GM18868 (cell line): Measurements from ENCODE around the gene OR51G2.
"Not testable (repeated sequence)": the region's sequence is repeated elsewhere in the genome, so short reads cannot be mapped to it uniquely, and the experiment has no call there.

Experiments used
- ATAC-seq: cut with Tn5 transposase; IDR thresholded peaks from one replicate; pipeline ENCODE4 v1.9.1; 2021; ENCODE audit warnings: mild to moderate bottlenecking, moderate library complexity; ENCODE audit not compliant: unreplicated experiment

Gene OR51G2

GRCh38 chr11:4919250-4919649, at the start of gene OR51G2:
Gene OR51G2, minus strand, starts transcription at chr11:4919350. Its CDS starts 3,687 bp downstream, at chr11:4915663.
- ATAC-seq = no peak

GRCh38 chr11:4962816-4963215, 43.7 kb upstream of the OR51G2 start:
- no peak for ATAC-seq

- no peak for ATAC-seq
Observed at GRCh38 chr11:4960877-4961276, 41.7 kb upstream of the OR51G2 start.

GRCh38 chr11:4957396-4957795, 38.2 kb upstream of the OR51G2 start:
- no peak for ATAC-seq

- not testable (repeated sequence) for ATAC-seq
Observed at GRCh38 chr11:4955613-4956012, 36.5 kb upstream of the OR51G2 start, which contains the start of gene OR51A2. Gene OR51A2, minus strand, starts transcription at chr11:4955713. Its CDS starts 0 bp downstream, at chr11:4955713.

GRCh38 chr11:4947505-4947904, 28.4 kb upstream of the OR51G2 start, which contains the start of gene OR51A4:
Gene OR51A4, minus strand, starts transcription at chr11:4947605. Its CDS starts 505 bp downstream, at chr11:4947100.
- ATAC-seq = no peak

GRCh38 chr11:4936745-4937144, 17.6 kb upstream of the OR51G2 start:
- ATAC-seq = no peak

- no peak for ATAC-seq
Observed at GRCh38 chr11:4932751-4933150, 13.6 kb upstream of the OR51G2 start.

- ATAC-seq = no peak
Observed at GRCh38 chr11:4926608-4927007, 7.5 kb upstream of the OR51G2 start.

- no peak for ATAC-seq
Observed at GRCh38 chr11:4924239-4924638, 5.1 kb upstream of the OR51G2 start, which contains the start of gene OR51G1. Gene OR51G1, minus strand, starts transcription at chr11:4924339. Its CDS starts 0 bp downstream, at chr11:4924339.

- ATAC-seq = no peak
Observed at GRCh38 chr11:4922304-4922703, 3.2 kb upstream of the OR51G2 start.

GRCh38 chr11:4921796-4922195, 2.6 kb upstream of the OR51G2 start:
- no peak for ATAC-seq

- no peak for ATAC-seq
Observed at GRCh38 chr11:4916581-4916980, 2.6 kb downstream of the OR51G2 start.

GRCh38 chr11:4903484-4903883, 15.7 kb downstream of the OR51G2 start, which contains the start of gene OR51A7:
Gene OR51A7, plus strand, starts transcription at chr11:4903783. Its CDS starts 3,587 bp downstream, at chr11:4907370.
- no peak for ATAC-seq

- ATAC-seq = no peak
Observed at GRCh38 chr11:4891996-4892640, 27.0 kb downstream of the OR51G2 start.

- no peak for ATAC-seq
Observed at GRCh38 chr11:4890279-4890678, 28.9 kb downstream of the OR51G2 start.

GRCh38 chr11:4887591-4887990, 31.6 kb downstream of the OR51G2 start:
- ATAC-seq = no peak

- ATAC-seq = no peak
Observed at GRCh38 chr11:4886186-4886585, 33.0 kb downstream of the OR51G2 start.

- no peak for ATAC-seq
Observed at GRCh38 chr11:4884361-4884760, 34.8 kb downstream of the OR51G2 start.

- no peak for ATAC-seq
Observed at GRCh38 chr11:4882543-4882942, 36.6 kb downstream of the OR51G2 start.

GRCh38 chr11:4881860-4882500, 37.2 kb downstream of the OR51G2 start, which contains the start of gene OR51T1:
Gene OR51T1, plus strand, starts transcription at chr11:4881900. Its CDS starts 0 bp downstream, at chr11:4881900.
- no peak for ATAC-seq

GRCh38 chr11:4881188-4881587, 38.0 kb downstream of the OR51G2 start:
- ATAC-seq = no peak
